Measurements from ENCODE around the gene BMPR1A. TPM values are rescaled to one million over a fixed set of nuclear protein-coding genes. Genes with fewer than 3 reads are reported as not detected.

BMPR1A gene
- total RNA-seq, 3 donors from 2014 or later = 49.8 to 87.2 (median 57.4) TPM

DNA sequence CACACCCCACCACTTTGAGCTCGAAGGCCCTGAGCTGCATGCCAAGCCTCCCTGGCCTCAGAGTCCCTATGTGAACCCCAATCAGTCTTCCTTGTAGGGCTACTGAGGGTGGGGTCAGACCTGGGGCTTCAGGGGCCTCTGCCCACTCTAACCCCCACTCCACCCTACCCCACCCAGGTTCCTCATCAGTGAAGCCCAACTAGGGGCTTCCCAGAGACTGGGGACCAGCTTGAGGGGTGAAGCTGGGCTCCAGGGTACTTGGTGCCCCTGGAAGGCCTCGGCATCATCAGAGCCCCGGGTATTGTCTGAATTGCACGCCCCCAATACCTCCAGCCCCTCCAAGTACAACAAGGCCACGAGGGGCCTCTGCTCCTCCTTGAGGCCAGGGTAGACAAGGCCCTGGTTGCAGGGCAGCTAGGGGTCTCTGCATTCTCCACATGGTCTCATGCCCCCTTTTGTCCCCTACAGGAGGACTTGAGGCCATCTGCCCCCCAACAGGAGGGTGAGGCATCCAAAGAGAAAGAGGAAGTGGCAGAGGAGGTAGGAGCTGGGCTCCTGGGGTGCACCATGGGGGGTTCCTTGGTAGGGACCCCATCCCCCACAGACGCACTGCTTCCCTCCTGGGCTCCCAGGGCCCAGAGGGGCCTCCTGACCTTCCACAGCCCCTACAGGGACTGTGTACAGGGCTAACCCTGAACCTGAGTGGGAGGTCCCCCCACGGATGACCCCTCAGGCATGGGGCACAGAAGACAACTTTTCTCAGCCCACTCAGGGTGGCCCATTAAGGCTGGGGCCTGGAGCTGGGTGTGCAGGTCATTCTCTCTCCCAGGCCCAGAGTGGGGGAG is 205.9 kb downstream of the BMPR1A start:
- intact Hi-C loops (cut with DNase I; ENCODE audit: low total_unique reads) = no loop called here

DNA sequence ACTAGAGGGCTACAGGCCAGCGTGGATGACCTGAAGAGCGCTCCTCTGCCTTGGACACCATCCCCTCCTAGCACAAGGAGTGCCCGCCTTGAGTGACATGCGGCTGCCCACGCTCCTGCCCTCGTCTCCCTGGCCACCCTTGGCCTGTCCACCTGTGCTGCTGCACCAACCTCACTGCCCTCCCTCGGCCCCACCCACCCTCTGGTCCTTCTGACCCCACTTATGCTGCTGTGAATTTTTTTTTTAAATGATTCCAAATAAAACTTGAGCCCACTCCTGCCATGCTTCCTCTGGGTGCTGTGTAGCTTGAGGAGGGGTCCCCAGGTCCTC is 206.5 kb downstream of the BMPR1A start:
- no peak overlapping the region for H3K4me3 ChIP-seq
- H3K27ac ChIP-seq = no peak overlapping the region
- TF ChIP-seq, protein P1, sequence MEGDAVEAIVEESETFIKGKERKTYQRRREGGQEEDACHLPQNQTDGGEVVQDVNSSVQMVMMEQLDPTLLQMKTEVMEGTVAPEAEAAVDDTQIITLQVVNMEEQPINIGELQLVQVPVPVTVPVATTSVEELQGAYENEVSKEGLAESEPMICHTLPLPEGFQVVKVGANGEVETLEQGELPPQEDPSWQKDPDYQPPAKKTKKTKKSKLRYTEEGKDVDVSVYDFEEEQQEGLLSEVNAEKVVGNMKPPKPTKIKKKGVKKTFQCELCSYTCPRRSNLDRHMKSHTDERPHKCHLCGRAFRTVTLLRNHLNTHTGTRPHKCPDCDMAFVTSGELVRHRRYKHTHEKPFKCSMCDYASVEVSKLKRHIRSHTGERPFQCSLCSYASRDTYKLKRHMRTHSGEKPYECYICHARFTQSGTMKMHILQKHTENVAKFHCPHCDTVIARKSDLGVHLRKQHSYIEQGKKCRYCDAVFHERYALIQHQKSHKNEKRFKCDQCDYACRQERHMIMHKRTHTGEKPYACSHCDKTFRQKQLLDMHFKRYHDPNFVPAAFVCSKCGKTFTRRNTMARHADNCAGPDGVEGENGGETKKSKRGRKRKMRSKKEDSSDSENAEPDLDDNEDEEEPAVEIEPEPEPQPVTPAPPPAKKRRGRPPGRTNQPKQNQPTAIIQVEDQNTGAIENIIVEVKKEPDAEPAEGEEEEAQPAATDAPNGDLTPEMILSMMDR (IDR thresholded peaks at IDR 0.05) = no peak
- no peak for TF ChIP-seq POLR2A (IDR thresholded peaks at IDR 0.05)
- TF ChIP-seq POLR2AphosphoS5 (IDR thresholded peaks at IDR 0.05) = no peak
- H3K9me3 ChIP-seq = no peaks in the 10 kb centered on the region
- intact Hi-C loops (cut with DNase I; ENCODE audit: low total_unique reads) = no loop called here
- H3K36me3 ChIP-seq = no peaks in the 10 kb centered on the region
- no peaks in the 10 kb centered on the region for H3K27me3 ChIP-seq
- peak in 1 of 2 donors; percentile 44 for DNase-seq (ENCODE audit: low spot score in 2 of 2)
- peaks cover 17 to 18% of the 10 kb centered on the region in 2 donors for H3K4me1 ChIP-seq

More for the DNA sequence above, 205.9 kb downstream of the BMPR1A start:
- H3K27me3 ChIP-seq = no peaks in the 10 kb centered on the region
- DNase-seq (ENCODE audit: low spot score in 2 of 2) = peak in 1 of 2 donors; percentile 37
- TF ChIP-seq POLR2AphosphoS5 (IDR thresholded peaks at IDR 0.05) (no peak), POLR2A (IDR thresholded peaks at IDR 0.05) (no peak)
- TF ChIP-seq, protein P1 (IDR thresholded peaks at IDR 0.05) = no peak
- no peak overlapping the region for H3K4me3 ChIP-seq
- H3K36me3 ChIP-seq = no peaks in the 10 kb centered on the region
- peak overlapping the region in 1 of 2 donors; percentile 19 for H3K27ac ChIP-seq
- H3K4me1 ChIP-seq = peaks cover 13 to 16% of the 10 kb centered on the region in 2 donors
- no peaks in the 10 kb centered on the region for H3K9me3 ChIP-seq

DNA sequence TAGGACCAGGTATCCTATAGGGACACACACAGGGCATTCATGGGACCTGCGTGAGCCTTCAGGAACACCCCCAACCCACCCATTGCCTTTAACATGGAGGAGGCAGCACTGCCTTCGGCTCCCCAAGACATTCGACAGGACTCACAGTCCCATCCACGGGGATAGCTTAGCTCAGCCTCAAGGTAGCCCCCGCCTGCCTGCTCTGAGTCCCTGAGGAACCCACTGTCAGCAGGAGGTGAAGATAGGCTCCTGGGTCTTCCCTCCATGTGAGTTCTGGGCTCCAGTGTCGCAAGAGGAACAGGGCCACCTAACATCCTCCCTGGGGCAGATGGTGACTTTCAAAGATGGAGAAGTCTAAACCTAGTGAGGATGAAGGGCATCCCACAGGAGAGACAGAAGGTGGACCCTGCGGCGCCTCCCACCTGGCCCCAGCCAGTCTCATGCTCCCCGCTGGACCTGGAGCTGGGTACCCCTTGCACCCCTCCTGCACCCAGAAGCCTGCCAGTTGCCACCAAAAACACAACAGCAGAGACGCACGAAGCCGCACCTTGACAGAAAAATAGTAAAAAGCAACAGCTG is 207.0 kb downstream of the BMPR1A start:
- peak; percentile 13 to 25 for DNase-seq (ENCODE audit: low spot score in 2 of 2)
- TF ChIP-seq, protein P1 (IDR thresholded peaks at IDR 0.05) = no peak
- no peak for TF ChIP-seq POLR2A (IDR thresholded peaks at IDR 0.05)
- no peak for TF ChIP-seq POLR2AphosphoS5 (IDR thresholded peaks at IDR 0.05)
- no peak overlapping the region for H3K4me3 ChIP-seq
- H3K36me3 ChIP-seq = no peaks in the 10 kb centered on the region
- no peak overlapping the region for H3K27ac ChIP-seq
- no peaks in the 10 kb centered on the region for H3K27me3 ChIP-seq
- peaks cover 16 to 18% of the 10 kb centered on the region in 2 donors for H3K4me1 ChIP-seq
- intact Hi-C loops (cut with DNase I; ENCODE audit: low total_unique reads) = no loop called here
- no peaks in the 10 kb centered on the region for H3K9me3 ChIP-seq

DNA sequence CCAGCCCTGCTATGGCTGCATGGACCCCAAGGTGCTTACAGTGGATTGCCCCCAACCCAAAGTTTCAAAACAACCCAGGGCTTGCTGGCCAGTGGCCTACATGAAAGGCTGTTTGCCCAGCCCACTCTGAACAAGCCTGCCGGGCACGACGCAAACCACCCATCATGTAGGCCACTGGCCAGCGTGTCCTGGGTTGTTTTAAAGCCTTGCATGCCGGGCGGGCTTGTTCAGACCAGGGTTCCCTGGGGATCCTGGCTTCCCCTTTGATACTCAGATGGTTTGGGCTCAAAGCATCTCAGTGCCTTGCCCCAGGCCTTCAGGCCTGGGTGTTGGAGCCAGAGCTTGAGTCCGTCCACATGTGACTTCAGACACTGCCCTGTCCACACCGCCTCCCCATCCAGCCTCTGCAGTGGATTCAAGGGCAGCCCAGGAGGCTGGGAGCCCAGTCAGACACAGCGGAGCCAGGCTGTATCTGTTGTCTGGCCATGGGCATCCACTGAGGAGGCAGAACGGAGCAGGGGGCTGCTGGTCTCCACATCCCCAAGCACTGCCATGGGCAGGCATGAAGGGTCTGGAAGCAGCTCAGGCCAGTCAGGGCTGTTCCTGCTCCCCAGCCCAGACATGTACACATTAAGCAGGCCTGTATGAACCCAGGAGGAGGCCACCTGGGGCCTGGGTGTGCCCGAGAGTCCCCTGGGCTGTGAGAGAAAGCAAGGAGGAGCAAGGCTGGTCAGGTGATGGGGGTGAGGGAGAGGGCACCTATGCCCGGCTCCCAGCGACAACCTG is 207.8 kb downstream of the BMPR1A start:
- Histone ChIP-seq H3K27ac (peak overlapping the region in 1 of 2 donors; percentile 61), H3K4me1 (peaks cover 11 to 19% of the 10 kb centered on the region in 2 donors), H3K36me3 (no peaks in the 10 kb centered on the region), H3K9me3 (no peaks in the 10 kb centered on the region), H3K27me3 (no peaks in the 10 kb centered on the region), H3K4me3 (no peak overlapping the region)
- intact Hi-C loops (cut with DNase I; ENCODE audit: low total_unique reads) = loop anchor here (2.0 kb wide), 1 partner anchor 27 kb away; no protein-coding TSS in a partner anchor
- DNase-seq (ENCODE audit: low spot score in 2 of 2) = peak in 1 of 2 donors; percentile 31
- TF ChIP-seq POLR2A (IDR thresholded peaks at IDR 0.05) (no peak), POLR2AphosphoS5 (IDR thresholded peaks at IDR 0.05) (no peak)
- TF ChIP-seq, protein P1 (IDR thresholded peaks at IDR 0.05) = no peak
